ENCODE data around the gene IMPG1.
A peak's percentile ranks its signal among the peaks of the same experiment; 100 is the strongest.
"Not testable (repeated sequence)": the region's sequence is repeated elsewhere in the genome, so short reads cannot be mapped to it uniquely, and the experiment has no call there.

IMPG1 gene

GRCh38 chr6:75946146-75946831, 126.2 kb downstream of the IMPG1 start:
- no peak for DNase-seq (ENCODE audit: low spot score)

GRCh38 chr6:75943381-75943780, 129.1 kb downstream of the IMPG1 start:
- DNase-seq (ENCODE audit: low spot score): no peak

- no peak for DNase-seq (ENCODE audit: low spot score)
Measured at GRCh38 chr6:75941509-75941908, 131.0 kb downstream of the IMPG1 start.

GRCh38 chr6:75940564-75940963, 131.9 kb downstream of the IMPG1 start:
- DNase-seq (ENCODE audit: low spot score): no peak

GRCh38 chr6:75937846-75938245, 134.6 kb downstream of the IMPG1 start:
- DNase-seq (ENCODE audit: low spot score): no peak

GRCh38 chr6:75936682-75937081, 135.8 kb downstream of the IMPG1 start:
- DNase-seq (ENCODE audit: low spot score): no peak

GRCh38 chr6:75935473-75935793, 137.0 kb downstream of the IMPG1 start:
- DNase-seq (ENCODE audit: low spot score): no peak

- peak; percentile 67 for DNase-seq (ENCODE audit: low spot score)
Measured at GRCh38 chr6:75934643-75935472, 137.6 kb downstream of the IMPG1 start.

GRCh38 chr6:75933387-75933975, 139.0 kb downstream of the IMPG1 start:
- no peak for DNase-seq (ENCODE audit: low spot score)

GRCh38 chr6:75932067-75932466, 140.4 kb downstream of the IMPG1 start:
- peak; percentile 20 for DNase-seq (ENCODE audit: low spot score)

- DNase-seq (ENCODE audit: low spot score): no peak
Measured at GRCh38 chr6:75931011-75931680, 141.3 kb downstream of the IMPG1 start.

GRCh38 chr6:75926293-75927168, 145.9 kb downstream of the IMPG1 start:
- DNase-seq (ENCODE audit: low spot score): no peak

GRCh38 chr6:75922226-75922625, 150.2 kb downstream of the IMPG1 start:
- no peak for DNase-seq (ENCODE audit: low spot score)

- DNase-seq (ENCODE audit: low spot score): no peak
Measured at GRCh38 chr6:75913040-75913439, 159.4 kb downstream of the IMPG1 start.

GRCh38 chr6:75907444-75907843, 165.0 kb downstream of the IMPG1 start:
- DNase-seq (ENCODE audit: low spot score): no peak

GRCh38 chr6:75906871-75907270, 165.6 kb downstream of the IMPG1 start:
- peak; percentile 16 for DNase-seq (ENCODE audit: low spot score)

GRCh38 chr6:75905129-75905528, 167.3 kb downstream of the IMPG1 start:
- DNase-seq (ENCODE audit: low spot score): not testable (repeated sequence)

GRCh38 chr6:75900216-75900615, 172.2 kb downstream of the IMPG1 start:
- not testable (repeated sequence) for DNase-seq (ENCODE audit: low spot score)

GRCh38 chr6:75896526-75896925, 175.9 kb downstream of the IMPG1 start:
- no peak for DNase-seq (ENCODE audit: low spot score)

- no peak for DNase-seq (ENCODE audit: low spot score)
Measured at GRCh38 chr6:75893776-75894152, 178.7 kb downstream of the IMPG1 start.

GRCh38 chr6:75893058-75893775, 179.2 kb downstream of the IMPG1 start:
- peak; percentile 15 for DNase-seq (ENCODE audit: low spot score)

Data from HuH-7.5 (cell line).